RWPE2 (cell line): ENCODE data around the gene VAC14.

Experiments
- ATAC-seq: fragments of 200-7000 bp; cut with Tn5 transposase; 3 replicates; pipeline ENCODE4 v1.9.1; 2021; ENCODE audit warnings: low read depth
- DNase-seq: peaks from one replicate; pipeline ENCODE4 v3.0.0-alpha.2; 2020; ENCODE audit warnings: low spot score
- H3K27ac ChIP-seq: fragments of 450-650 bp; 2 replicates; pipeline ENCODE4 v1.5.1; 2017; ENCODE audit warnings: mild to moderate bottlenecking; ENCODE audit not compliant: poor library complexity, severe bottlenecking
- H3K27me3 ChIP-seq: fragments of 250-450 bp; sonication (Bioruptor Pico); 2 replicates; pipeline ENCODE4 v1.5.1; 2021; ENCODE audit warnings: mild to moderate bottlenecking, moderate library complexity; ENCODE audit not compliant: insufficient read depth, poor library complexity, severe bottlenecking
- H3K36me3 ChIP-seq: fragments of 250-450 bp; sonication (Bioruptor Pico); 2 replicates; pipeline ENCODE4 v1.5.1; 2020; ENCODE audit warnings: low read depth, mild to moderate bottlenecking, moderate library complexity
- H3K4me1 ChIP-seq: fragments of 250-450 bp; sonication (Bioruptor Pico); 2 replicates; pipeline ENCODE4 v1.5.1; 2021; ENCODE audit warnings: mild to moderate bottlenecking, moderate library complexity; ENCODE audit not compliant: insufficient read depth, poor library complexity, severe bottlenecking
- H3K4me3 ChIP-seq: fragments of 250-450 bp; sonication (Bioruptor Pico); 2 replicates; pipeline ENCODE4 v1.5.1; 2021; ENCODE audit warnings: mild to moderate bottlenecking, moderate library complexity; ENCODE audit not compliant: severe bottlenecking
- H3K9me3 ChIP-seq: fragments of 250-450 bp; sonication (Bioruptor Pico); 2 replicates; pipeline ENCODE4 v1.5.1; 2021; ENCODE audit warnings: mild to moderate bottlenecking, moderate library complexity; ENCODE audit not compliant: severe bottlenecking
- CTCF ChIP-seq: fragments of 450-650 bp; IDR thresholded peaks from one replicate; pipeline ENCODE4 v1.5.1; 2017; ENCODE audit warnings: mild to moderate bottlenecking, moderate library complexity; ENCODE audit not compliant: poor library complexity, severe bottlenecking

VAC14 gene

GRCh38 chr16:70709457-70709856 lies 91.5 kb downstream of the VAC14 start:
- DNase-seq (no peak), ATAC-seq (no peak)
- Histone ChIP-seq H3K27ac (peak overlapping the region; percentile 92), H3K9me3 (no peaks in the 10 kb centered on the region), H3K4me1 (peaks cover 41% of the 10 kb centered on the region), H3K27me3 (no peaks in the 10 kb centered on the region), H3K36me3 (no peaks in the 10 kb centered on the region), H3K4me3 (no peak overlapping the region)
- TF ChIP-seq CTCF, result no peak

DNA sequence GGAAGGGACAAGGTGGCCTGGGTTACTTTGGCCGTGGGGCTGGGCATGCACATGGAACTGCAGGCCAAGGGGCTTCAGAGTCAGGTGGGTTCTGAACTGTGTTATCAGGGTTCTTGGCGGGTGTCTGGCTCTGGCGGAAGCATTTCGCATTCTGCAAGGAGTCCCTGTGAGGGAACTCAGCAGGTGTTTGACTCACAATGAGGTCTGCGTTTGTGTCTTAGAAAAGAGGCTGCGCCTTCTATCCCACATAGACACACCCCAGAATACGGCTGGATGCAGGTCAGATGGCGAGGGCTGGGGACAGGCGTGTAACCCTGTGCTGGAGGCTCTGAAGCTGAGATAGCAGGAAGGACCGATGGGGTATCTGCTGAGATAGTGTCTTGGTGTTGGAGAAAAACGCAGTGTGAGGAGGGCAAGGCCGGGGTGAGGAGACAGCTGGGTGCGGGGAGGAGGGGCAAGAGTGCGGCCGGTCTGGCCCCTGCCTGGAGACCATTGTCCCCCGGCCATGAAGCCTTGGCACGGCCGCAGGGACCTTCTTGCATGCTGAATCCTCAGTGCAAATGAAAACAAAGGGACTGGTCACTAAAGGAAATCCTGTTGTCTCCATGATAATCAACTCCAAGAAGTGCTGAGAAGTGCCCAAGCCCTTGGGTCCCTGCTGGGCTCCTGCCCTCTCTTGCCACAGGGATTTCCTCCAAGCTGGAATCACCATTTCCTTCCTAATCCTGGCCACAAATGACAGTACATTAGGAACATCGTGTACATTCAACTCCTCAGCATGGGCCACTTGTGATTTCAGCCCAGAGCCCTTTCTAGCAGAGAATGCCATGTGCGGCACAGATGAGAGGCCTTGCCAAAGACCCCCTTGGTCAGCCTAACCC lies 92.4 kb downstream of the VAC14 start:
- no peak for ATAC-seq
- peaks cover 36% of the 10 kb centered on the region for H3K4me1 ChIP-seq
- H3K27ac ChIP-seq, result peak overlapping the region; percentile 92

GRCh38 chr16:70706948-70707465 lies 94.0 kb downstream of the VAC14 start:
- no peaks in the 10 kb centered on the region for H3K27me3 ChIP-seq
- no peaks in the 10 kb centered on the region for H3K36me3 ChIP-seq
- peaks cover 38% of the 10 kb centered on the region for H3K4me1 ChIP-seq
- ATAC-seq, result peak; percentile 86
- TF ChIP-seq CTCF, result no peak
- H3K27ac ChIP-seq, result peak overlapping the region; percentile 92
- no peaks in the 10 kb centered on the region for H3K9me3 ChIP-seq
- H3K4me3 ChIP-seq, result no peak overlapping the region
- DNase-seq, result no peak

More for the DNA sequence above, 92.4 kb downstream of the VAC14 start:
- no peak for TF ChIP-seq CTCF
- Histone ChIP-seq H3K27me3 (no peaks in the 10 kb centered on the region), H3K4me3 (no peak overlapping the region), H3K9me3 (no peaks in the 10 kb centered on the region), H3K36me3 (no peaks in the 10 kb centered on the region)
- no peak for DNase-seq

DNA sequence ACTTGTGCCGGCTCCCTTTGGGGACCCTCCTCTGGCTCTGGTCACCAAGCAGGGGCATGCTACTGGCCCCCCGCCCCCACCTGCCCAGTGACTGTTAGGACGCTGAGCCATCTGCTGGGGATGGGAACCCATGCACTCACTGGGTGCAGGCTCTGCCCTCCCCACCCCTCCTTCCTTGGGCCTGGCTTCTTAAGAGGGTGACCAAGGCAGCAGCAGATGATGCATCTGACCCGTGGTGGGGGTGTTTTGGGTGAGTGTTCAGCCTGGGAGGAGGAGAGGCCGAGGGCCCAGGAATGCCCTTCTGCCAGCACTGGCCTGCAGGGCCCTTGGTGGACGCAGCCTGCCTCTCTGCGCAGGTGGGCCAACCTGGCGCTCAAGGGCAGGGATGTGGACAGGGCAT lies 95.9 kb downstream of the VAC14 start:
- Histone ChIP-seq H3K27ac (peak overlapping the region; percentile 92), H3K36me3 (no peaks in the 10 kb centered on the region), H3K27me3 (no peaks in the 10 kb centered on the region), H3K4me3 (no peak overlapping the region), H3K4me1 (peaks cover 58% of the 10 kb centered on the region), H3K9me3 (no peaks in the 10 kb centered on the region)
- DNase-seq (no peak), ATAC-seq (no peak)
- no peak for TF ChIP-seq CTCF

- Histone ChIP-seq H3K27ac (peak overlapping the region; percentile 92), H3K27me3 (no peaks in the 10 kb centered on the region), H3K36me3 (no peaks in the 10 kb centered on the region), H3K4me3 (no peak overlapping the region), H3K9me3 (no peaks in the 10 kb centered on the region), H3K4me1 (peaks cover 58% of the 10 kb centered on the region)
- no peak for TF ChIP-seq CTCF
- no peak for DNase-seq
- ATAC-seq, result no peak
Observed at GRCh38 chr16:70704586-70704985, 96.4 kb downstream of the VAC14 start.
